A673 (cell line): ENCODE data around the gene XKR8.

Experiments used
- EZH2 ChIP-seq: fragments of 200-600 bp; sonication (generic); IDR thresholded peaks from 2 replicates; pipeline ENCODE4 v1.6.1; 2017; ENCODE audit warnings: borderline replicate concordance, low read depth, mild to moderate bottlenecking, mixed read lengths, antibody characterized with exemption, low read length; ENCODE audit not compliant: poor library complexity, severe bottlenecking
- TF ChIP-seq, protein P1 (sequence below): fragments of 300-800, 200-600 bp; sonication (generic); conservative IDR thresholded peaks from 2 replicates; pipeline ENCODE4 v1.5.1; 2017; ENCODE audit warnings: low read depth, mild to moderate bottlenecking, antibody characterized with exemption, low read length, moderate library complexity, mixed read lengths

- TF ChIP-seq, protein P1, sequence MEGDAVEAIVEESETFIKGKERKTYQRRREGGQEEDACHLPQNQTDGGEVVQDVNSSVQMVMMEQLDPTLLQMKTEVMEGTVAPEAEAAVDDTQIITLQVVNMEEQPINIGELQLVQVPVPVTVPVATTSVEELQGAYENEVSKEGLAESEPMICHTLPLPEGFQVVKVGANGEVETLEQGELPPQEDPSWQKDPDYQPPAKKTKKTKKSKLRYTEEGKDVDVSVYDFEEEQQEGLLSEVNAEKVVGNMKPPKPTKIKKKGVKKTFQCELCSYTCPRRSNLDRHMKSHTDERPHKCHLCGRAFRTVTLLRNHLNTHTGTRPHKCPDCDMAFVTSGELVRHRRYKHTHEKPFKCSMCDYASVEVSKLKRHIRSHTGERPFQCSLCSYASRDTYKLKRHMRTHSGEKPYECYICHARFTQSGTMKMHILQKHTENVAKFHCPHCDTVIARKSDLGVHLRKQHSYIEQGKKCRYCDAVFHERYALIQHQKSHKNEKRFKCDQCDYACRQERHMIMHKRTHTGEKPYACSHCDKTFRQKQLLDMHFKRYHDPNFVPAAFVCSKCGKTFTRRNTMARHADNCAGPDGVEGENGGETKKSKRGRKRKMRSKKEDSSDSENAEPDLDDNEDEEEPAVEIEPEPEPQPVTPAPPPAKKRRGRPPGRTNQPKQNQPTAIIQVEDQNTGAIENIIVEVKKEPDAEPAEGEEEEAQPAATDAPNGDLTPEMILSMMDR = no peak
- TF ChIP-seq EZH2 = no peak
Measured at GRCh38 chr1:27994060-27994459, 34.3 kb downstream of the XKR8 start.
